GM19397 (cell line): ENCODE results near the gene LBR.
"Not testable (repeated sequence)": the region's sequence is repeated elsewhere in the genome, so short reads cannot be mapped to it uniquely, and the experiment has no call there.

ENCODE experiments used
- ATAC-seq: cut with Tn5 transposase; IDR thresholded peaks from one replicate; pipeline ENCODE4 v1.9.1; 2021; ENCODE audit warnings: mild to moderate bottlenecking, moderate library complexity; ENCODE audit not compliant: unreplicated experiment

The LBR gene

GRCh38 chr1:225386860-225387259 lies 41.0 kb downstream of the LBR start:
- not testable (repeated sequence) for ATAC-seq

GRCh38 chr1:225380691-225381090 lies 47.1 kb downstream of the LBR start:
- no peak for ATAC-seq

- no peak for ATAC-seq
These were observed 49.0 kb downstream of the LBR start for GRCh38 chr1:225378880-225379279.

DNA sequence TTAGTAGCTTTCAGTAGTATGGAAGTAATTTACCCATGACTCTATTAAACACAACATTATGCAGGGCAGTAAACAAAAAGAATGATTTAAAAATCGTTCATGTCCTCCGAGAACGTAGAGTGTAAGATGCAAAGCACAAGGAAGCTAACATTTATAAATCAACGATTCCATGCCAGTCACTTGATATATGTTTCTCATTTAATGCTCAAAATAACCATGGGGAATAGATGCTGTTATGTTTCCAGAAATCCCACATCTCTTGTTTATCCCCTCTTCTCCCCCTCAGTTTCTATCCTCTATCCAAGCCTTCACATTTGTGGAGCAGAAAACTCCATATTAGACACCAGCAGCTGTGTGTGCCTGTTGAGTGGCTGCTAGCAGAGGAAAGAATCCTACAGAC lies 52.8 kb downstream of the LBR start:
- ATAC-seq, result no peak

DNA sequence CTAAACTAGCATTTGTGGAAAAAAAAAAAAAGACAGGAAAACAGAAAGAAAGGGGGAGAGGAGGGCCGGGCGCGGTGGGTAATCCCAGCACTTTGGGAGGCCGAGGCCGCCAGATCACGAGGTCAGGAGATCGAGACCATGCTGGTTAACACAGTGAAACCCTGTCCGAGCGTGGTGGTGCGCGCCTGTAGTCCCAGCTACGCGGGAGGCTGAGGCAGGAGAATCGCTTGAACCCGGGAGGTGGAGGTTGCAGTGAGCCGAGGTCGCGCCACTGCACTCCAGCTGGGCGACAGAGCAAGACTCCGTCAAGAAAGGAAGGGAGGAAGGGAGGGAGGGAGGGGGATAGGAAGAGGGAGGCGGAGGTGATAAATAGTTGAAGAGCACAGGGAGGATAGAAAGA lies 54.7 kb downstream of the LBR start:
- ATAC-seq, result no peak

GRCh38 chr1:225371366-225372010 lies 56.4 kb downstream of the LBR start:
- no peak for ATAC-seq

GRCh38 chr1:225368036-225368552 lies 59.7 kb downstream of the LBR start:
- ATAC-seq, result no peak

GRCh38 chr1:225366552-225366951 lies 61.3 kb downstream of the LBR start:
- ATAC-seq, result no peak

DNA sequence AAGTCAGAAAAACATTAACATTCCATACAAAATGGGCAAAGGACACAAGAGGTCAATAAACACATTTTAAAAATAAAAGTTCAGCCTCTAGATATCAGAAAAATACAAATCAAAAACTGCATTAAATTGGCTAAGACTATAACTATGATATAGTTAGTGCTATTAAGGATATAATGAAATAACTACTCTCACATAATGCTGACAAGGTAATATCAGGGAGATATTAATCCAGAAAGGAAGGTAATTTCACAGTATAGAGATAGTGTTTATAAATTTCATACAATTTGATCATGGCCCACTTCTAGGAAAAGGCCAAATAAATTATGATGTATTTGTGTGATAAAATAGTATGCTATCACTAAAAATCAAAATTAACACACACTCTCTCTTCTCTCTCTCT lies 61.8 kb downstream of the LBR start:
- no peak for ATAC-seq

GRCh38 chr1:225364439-225364838 lies 63.4 kb downstream of the LBR start:
- no peak for ATAC-seq

DNA sequence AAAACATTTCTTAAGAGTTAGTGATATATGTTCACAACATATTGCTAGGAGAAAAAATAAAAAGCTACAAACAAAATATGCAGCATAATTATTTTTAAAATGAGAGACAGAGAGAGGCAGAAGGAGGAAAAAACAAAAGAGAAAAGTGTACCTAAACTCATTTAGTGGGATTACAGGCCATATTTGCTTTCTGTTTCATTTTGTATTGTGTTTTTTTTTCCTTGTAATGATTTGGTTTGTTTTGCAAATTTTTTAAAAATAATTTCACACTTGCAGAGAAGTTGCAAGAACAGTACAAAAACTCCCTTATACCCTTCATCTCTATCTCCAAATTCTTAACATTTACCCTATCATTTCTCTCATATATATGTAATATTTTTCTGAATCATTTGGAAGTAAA lies 65.0 kb downstream of the LBR start:
- ATAC-seq, result no peak

DNA sequence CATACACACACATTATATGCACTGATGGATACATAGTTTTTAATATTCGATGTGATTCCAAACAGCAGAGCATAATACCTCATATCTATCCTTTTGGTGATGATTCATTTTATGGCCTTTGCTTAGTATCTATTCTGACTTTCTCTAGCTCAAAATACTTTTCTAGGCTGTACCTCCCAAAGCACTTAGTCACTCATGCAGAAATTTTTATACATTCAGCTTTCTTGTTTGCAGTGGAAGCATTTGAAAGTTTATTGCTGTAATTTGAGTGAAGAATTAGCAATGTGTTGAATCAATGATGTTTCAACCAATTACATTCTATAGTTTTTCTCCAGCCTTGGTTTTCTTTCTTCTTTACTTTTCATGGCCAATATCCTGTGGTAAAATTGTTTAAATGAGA lies 66.7 kb downstream of the LBR start:
- ATAC-seq, result no peak

GRCh38 chr1:225360119-225360518 lies 67.7 kb downstream of the LBR start:
- ATAC-seq, result no peak

- no peak for ATAC-seq
These were observed 72.0 kb downstream of the LBR start for GRCh38 chr1:225355863-225356262.

- no peak for ATAC-seq
These were observed 72.9 kb downstream of the LBR start for GRCh38 chr1:225354906-225355305.
